ENCODE data around the gene ANXA8. TPM values are rescaled to one million over a fixed set of nuclear protein-coding genes. Genes with fewer than 3 reads are reported as not detected.
"Not testable (repeated sequence)": the region's sequence is repeated elsewhere in the genome, so short reads cannot be mapped to it uniquely, and the experiment has no call there.

The ANXA8 gene, protein sequence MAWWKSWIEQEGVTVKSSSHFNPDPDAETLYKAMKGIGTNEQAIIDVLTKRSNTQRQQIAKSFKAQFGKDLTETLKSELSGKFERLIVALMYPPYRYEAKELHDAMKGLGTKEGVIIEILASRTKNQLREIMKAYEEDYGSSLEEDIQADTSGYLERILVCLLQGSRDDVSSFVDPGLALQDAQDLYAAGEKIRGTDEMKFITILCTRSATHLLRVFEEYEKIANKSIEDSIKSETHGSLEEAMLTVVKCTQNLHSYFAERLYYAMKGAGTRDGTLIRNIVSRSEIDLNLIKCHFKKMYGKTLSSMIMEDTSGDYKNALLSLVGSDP
- total RNA-seq, result not detected
- not detected for polyA plus RNA-seq

DNA sequence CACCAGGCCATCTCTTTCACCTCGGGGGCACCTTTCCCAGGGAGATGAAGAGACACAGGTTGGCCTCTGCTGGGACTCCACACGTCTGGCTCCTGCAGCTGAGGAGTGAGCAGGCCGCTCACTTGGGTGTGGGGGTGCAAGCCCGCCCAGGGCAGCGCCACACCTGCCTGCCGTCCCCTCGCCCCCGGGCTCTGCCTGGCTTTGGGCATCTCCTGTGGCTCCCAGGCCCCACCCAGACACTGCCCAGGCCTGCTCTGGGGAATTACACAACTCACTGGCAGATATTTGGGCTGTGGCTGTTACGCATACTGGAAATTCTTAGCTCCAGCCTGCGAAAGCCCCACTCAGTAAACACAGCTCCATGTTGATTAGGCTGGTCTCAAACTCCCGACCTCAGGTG lies at the start of gene ANXA8:
ANXA8 (minus strand) TSS at position 193 of the 400 bp plus-strand sequence; CDS start at position 11, 182 bp downstream.
- H3K27ac Mint-ChIP-seq; H3K4me3 Mint-ChIP-seq; H3K9me3 ChIP-seq (ENCODE audit: low read length); H3K4me1 ChIP-seq (ENCODE audit: insufficient read depth, low read length); CTCF ChIA-PET; H3K9me3 Mint-ChIP-seq; H3K36me3 ChIP-seq (ENCODE audit: insufficient read depth, low read length); POLR2A ChIA-PET; H3K27me3 Mint-ChIP-seq; H3K4me1 Mint-ChIP-seq; H3K27ac ChIP-seq (ENCODE audit: low read depth, low read length); H3K27me3 ChIP-seq (ENCODE audit: insufficient read depth, low read length, poor library complexity, severe bottlenecking); H3K4me3 ChIP-seq (ENCODE audit: low read length); DNase-seq; H3K36me3 Mint-ChIP-seq: not testable (repeated sequence)

DNA sequence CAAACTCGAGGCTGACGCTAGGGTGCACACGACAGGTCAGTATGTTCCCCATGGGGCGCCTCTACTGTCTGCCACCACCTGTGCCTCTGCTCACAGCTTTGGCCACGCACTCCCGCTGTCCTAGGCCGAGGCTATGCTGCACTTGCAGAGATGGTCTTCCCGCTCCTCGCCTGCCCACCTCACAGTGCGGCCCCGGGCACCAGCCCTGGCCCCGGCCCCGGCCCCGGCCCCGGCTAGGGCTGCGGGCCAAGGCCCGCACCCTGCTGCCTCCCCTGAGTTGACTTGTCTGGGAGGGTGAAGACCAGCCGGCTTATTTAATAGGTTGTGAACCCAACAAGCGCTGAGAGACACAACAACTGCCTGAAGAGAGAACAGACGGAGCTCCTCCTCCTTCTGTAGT lies 39.6 kb upstream of the ANXA8 start, which contains the start of gene AGAP9:
AGAP9 (minus strand) TSS at position 164 of the 400 bp plus-strand sequence; CDS start at position 52, 112 bp downstream.
- H3K27ac ChIP-seq (ENCODE audit: low read depth, low read length); H3K4me3 Mint-ChIP-seq; H3K36me3 Mint-ChIP-seq; H3K27ac Mint-ChIP-seq; DNase-seq; H3K36me3 ChIP-seq (ENCODE audit: insufficient read depth, low read length); H3K4me3 ChIP-seq (ENCODE audit: low read length); H3K9me3 Mint-ChIP-seq; H3K9me3 ChIP-seq (ENCODE audit: low read length); H3K27me3 ChIP-seq (ENCODE audit: insufficient read depth, low read length, poor library complexity, severe bottlenecking); POLR2A ChIA-PET; H3K4me1 ChIP-seq (ENCODE audit: insufficient read depth, low read length); CTCF ChIA-PET; H3K27me3 Mint-ChIP-seq; H3K4me1 Mint-ChIP-seq: not testable (repeated sequence)

GRCh38 chr10:47502313-47502712 lies 18.4 kb upstream of the ANXA8 start:
- H3K36me3 ChIP-seq (ENCODE audit: insufficient read depth, low read length); H3K4me3 ChIP-seq (ENCODE audit: low read length); POLR2A ChIA-PET; CTCF ChIA-PET; H3K27me3 Mint-ChIP-seq; H3K9me3 ChIP-seq (ENCODE audit: low read length); H3K27me3 ChIP-seq (ENCODE audit: insufficient read depth, low read length, poor library complexity, severe bottlenecking); DNase-seq; H3K36me3 Mint-ChIP-seq; H3K4me1 Mint-ChIP-seq; H3K4me3 Mint-ChIP-seq; H3K4me1 ChIP-seq (ENCODE audit: insufficient read depth, low read length); H3K9me3 Mint-ChIP-seq; H3K27ac Mint-ChIP-seq; H3K27ac ChIP-seq (ENCODE audit: low read depth, low read length): not testable (repeated sequence)

GRCh38 chr10:47494226-47494625 lies 10.3 kb upstream of the ANXA8 start:
- DNase-seq; POLR2A ChIA-PET; H3K9me3 Mint-ChIP-seq; CTCF ChIA-PET; H3K27ac ChIP-seq (ENCODE audit: low read depth, low read length); H3K27ac Mint-ChIP-seq; H3K4me1 ChIP-seq (ENCODE audit: insufficient read depth, low read length); H3K27me3 ChIP-seq (ENCODE audit: insufficient read depth, low read length, poor library complexity, severe bottlenecking); H3K9me3 ChIP-seq (ENCODE audit: low read length); H3K4me3 ChIP-seq (ENCODE audit: low read length); H3K4me3 Mint-ChIP-seq; H3K4me1 Mint-ChIP-seq; H3K36me3 ChIP-seq (ENCODE audit: insufficient read depth, low read length); H3K27me3 Mint-ChIP-seq; H3K36me3 Mint-ChIP-seq: not testable (repeated sequence)

- H3K4me1 Mint-ChIP-seq, H3K36me3 Mint-ChIP-seq, H3K27me3 Mint-ChIP-seq: not testable (repeated sequence)
These were observed 7.7 kb upstream of the ANXA8 start, which contains the start of gene FAM25G for GRCh38 chr10:47491600-47491999. Gene FAM25G (minus strand): TSS chr10:47491700. CDS start chr10:47491674, 26 bp downstream.

GRCh38 chr10:47489630-47490029 lies 5.7 kb upstream of the ANXA8 start:
- H3K27ac Mint-ChIP-seq; DNase-seq; H3K4me1 ChIP-seq (ENCODE audit: insufficient read depth, low read length); CTCF ChIA-PET; H3K9me3 Mint-ChIP-seq; H3K9me3 ChIP-seq (ENCODE audit: low read length); H3K4me3 Mint-ChIP-seq; H3K27me3 Mint-ChIP-seq; H3K36me3 Mint-ChIP-seq; H3K27ac ChIP-seq (ENCODE audit: low read depth, low read length); H3K36me3 ChIP-seq (ENCODE audit: insufficient read depth, low read length); H3K4me1 Mint-ChIP-seq; H3K27me3 ChIP-seq (ENCODE audit: insufficient read depth, low read length, poor library complexity, severe bottlenecking); POLR2A ChIA-PET; H3K4me3 ChIP-seq (ENCODE audit: low read length): not testable (repeated sequence)

More at GRCh38 chr10:47491600-47491999, 7.7 kb upstream of the ANXA8 start, which contains the start of gene FAM25G:
- H3K27ac Mint-ChIP-seq; DNase-seq; CTCF ChIA-PET; H3K9me3 Mint-ChIP-seq; H3K4me3 Mint-ChIP-seq; H3K4me1 ChIP-seq (ENCODE audit: insufficient read depth, low read length); H3K4me3 ChIP-seq (ENCODE audit: low read length); H3K36me3 ChIP-seq (ENCODE audit: insufficient read depth, low read length); H3K27ac ChIP-seq (ENCODE audit: low read depth, low read length); H3K27me3 ChIP-seq (ENCODE audit: insufficient read depth, low read length, poor library complexity, severe bottlenecking); H3K9me3 ChIP-seq (ENCODE audit: low read length); POLR2A ChIA-PET: not testable (repeated sequence)

DNA sequence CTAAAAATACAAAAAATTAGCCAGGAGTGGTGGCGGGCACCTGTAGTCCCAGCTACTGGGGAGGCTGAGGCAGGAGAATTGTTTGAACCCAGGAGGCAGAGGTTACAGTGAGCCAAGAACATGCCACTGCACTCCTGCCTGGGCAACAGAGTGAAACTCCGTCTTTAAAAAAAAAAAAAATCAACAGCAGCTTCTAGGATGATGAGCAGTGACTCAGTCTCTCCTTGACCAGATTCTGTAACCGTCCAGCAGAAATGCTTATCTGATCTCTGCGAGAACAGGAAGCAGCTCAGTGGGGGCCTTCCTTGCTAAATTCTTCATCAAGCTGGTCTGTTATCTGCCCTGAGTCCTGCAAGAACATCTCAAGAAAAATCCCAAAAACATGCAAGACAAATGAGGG lies 2.0 kb upstream of the ANXA8 start:
- POLR2A ChIA-PET, result not testable (repeated sequence)

DNA sequence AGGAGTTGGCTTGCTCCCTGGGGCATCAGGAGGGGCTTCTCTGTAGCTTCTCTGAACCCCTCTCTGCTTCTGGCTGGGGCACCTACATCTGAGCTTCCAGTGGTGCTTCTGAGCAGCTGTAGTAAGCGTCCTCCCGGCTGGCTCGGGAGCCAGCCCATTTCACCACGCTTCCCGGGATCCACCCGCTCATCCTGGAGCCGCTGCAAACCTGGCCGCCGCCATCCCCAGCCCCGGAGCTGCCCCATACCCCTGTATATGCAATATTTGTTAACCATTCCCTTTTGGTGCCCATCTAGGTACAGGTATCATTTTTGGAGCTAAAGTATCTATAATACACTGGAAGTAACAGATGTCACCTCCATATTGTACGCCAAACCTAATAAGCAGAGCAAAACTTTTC lies 871 bp upstream of the ANXA8 start:
- H3K4me3 ChIP-seq (ENCODE audit: low read length); H3K4me1 Mint-ChIP-seq; DNase-seq; H3K27me3 ChIP-seq (ENCODE audit: insufficient read depth, low read length, poor library complexity, severe bottlenecking); H3K9me3 ChIP-seq (ENCODE audit: low read length); H3K27ac Mint-ChIP-seq; H3K4me1 ChIP-seq (ENCODE audit: insufficient read depth, low read length); H3K27me3 Mint-ChIP-seq; H3K9me3 Mint-ChIP-seq; H3K36me3 ChIP-seq (ENCODE audit: insufficient read depth, low read length); POLR2A ChIA-PET; H3K27ac ChIP-seq (ENCODE audit: low read depth, low read length); H3K36me3 Mint-ChIP-seq; H3K4me3 Mint-ChIP-seq; CTCF ChIA-PET: not testable (repeated sequence)

More for the DNA sequence above, 2.0 kb upstream of the ANXA8 start:
- H3K27ac ChIP-seq (ENCODE audit: low read depth, low read length); H3K36me3 ChIP-seq (ENCODE audit: insufficient read depth, low read length); H3K4me1 Mint-ChIP-seq; H3K4me3 ChIP-seq (ENCODE audit: low read length); H3K4me3 Mint-ChIP-seq; H3K27me3 ChIP-seq (ENCODE audit: insufficient read depth, low read length, poor library complexity, severe bottlenecking); H3K36me3 Mint-ChIP-seq; H3K27ac Mint-ChIP-seq; H3K9me3 ChIP-seq (ENCODE audit: low read length); DNase-seq; CTCF ChIA-PET; H3K27me3 Mint-ChIP-seq; H3K9me3 Mint-ChIP-seq; H3K4me1 ChIP-seq (ENCODE audit: insufficient read depth, low read length): not testable (repeated sequence)

GRCh38 chr10:47482367-47482766 lies 1.5 kb downstream of the ANXA8 start:
- H3K9me3 Mint-ChIP-seq; H3K4me3 ChIP-seq (ENCODE audit: low read length); CTCF ChIA-PET; H3K4me1 ChIP-seq (ENCODE audit: insufficient read depth, low read length); H3K9me3 ChIP-seq (ENCODE audit: low read length); POLR2A ChIA-PET; H3K27me3 Mint-ChIP-seq; H3K27ac ChIP-seq (ENCODE audit: low read depth, low read length); H3K4me3 Mint-ChIP-seq; H3K4me1 Mint-ChIP-seq; H3K27me3 ChIP-seq (ENCODE audit: insufficient read depth, low read length, poor library complexity, severe bottlenecking); H3K27ac Mint-ChIP-seq; DNase-seq; H3K36me3 Mint-ChIP-seq; H3K36me3 ChIP-seq (ENCODE audit: insufficient read depth, low read length): not testable (repeated sequence)

Measured in CD8-positive, alpha-beta memory T cell (primary cell).